Peyer's patch (tissue), 4 donors: ENCODE results near the gene MED28. TPM values are rescaled to one million over a fixed set of nuclear protein-coding genes. Genes with fewer than 3 reads are reported as not detected.

Experiments
- DNase-seq, 3 donors: peaks; one replicate each; pipeline ENCODE4 v3.0.0-alpha.2; 2017 to 2019
- H3K27ac ChIP-seq, 4 donors: fragments of 200-600 bp; sonication (generic); one replicate each; pipeline ENCODE4 v1.5.1; 2016 to 2019
- H3K27me3 ChIP-seq, 2 donors: fragments of 200-600 bp; sonication (generic); one replicate each; pipeline ENCODE4 v1.5.1; 2019
- H3K36me3 ChIP-seq, 3 donors: fragments of 200-600 bp; sonication (generic); one replicate each; pipeline ENCODE4 v1.5.1; 2016 to 2019
- H3K4me1 ChIP-seq, 4 donors: fragments of 200-600 bp; sonication (generic); one replicate each; pipeline ENCODE4 v1.5.1; 2016 to 2019
- H3K4me3 ChIP-seq, 4 donors: fragments of 200-600 bp; sonication (generic); 1 replicate in 3 of 4; 2 replicates in 1 of 4; pipeline ENCODE4 v1.5.1; 2016 to 2019; ENCODE audit warnings: mild to moderate bottlenecking in 1 of 4
- H3K9me3 ChIP-seq, 4 donors: fragments of 200-600 bp; sonication (generic); one replicate each; pipeline ENCODE4 v1.5.1; 2016 to 2019; ENCODE audit warnings: mild to moderate bottlenecking in 1 of 4
- POLR2A ChIP-seq, 2 donors: fragments of 450-650 bp; IDR thresholded peaks; one replicate each; pipeline ENCODE4 v1.5.1; 2017; ENCODE audit warnings: antibody characterized with exemption in 2 of 2, mild to moderate bottlenecking in 2 of 2, moderate library complexity in 2 of 2
- total RNA-seq, 4 donors: library from RNA; depleted of rRNA; stranded (reverse); fragments of >200 nt; gene quantifications; one replicate each; pipeline ENCODE4 v1.1.0, GENCODE V29; 2016
- TF ChIP-seq, protein P1 (sequence below), 6 experiments: fragments of 450-650 bp in 4 of 6; fragments of 200-600 bp in 2 of 6; sonication (generic) in 1 of 6; IDR thresholded peaks; one replicate each; pipeline ENCODE4 v1.5.1; 2017 to 2019; ENCODE audit warnings: antibody characterized with exemption in 6 of 6, mild to moderate bottlenecking in 3 of 6, moderate library complexity in 1 of 6

Gene MED28
- total RNA-seq, 4 donors from 2014 or later: 12.6 to 21.0 (median 18.9) TPM

- Histone ChIP-seq H3K4me3 (no peak overlapping the region), H3K9me3 (no peaks in the 10 kb centered on the region), H3K27me3 (no peaks in the 10 kb centered on the region), H3K27ac (no peak overlapping the region), H3K36me3 (no peaks in the 10 kb centered on the region), H3K4me1 (no peaks in the 10 kb centered on the region)
- DNase-seq: no peak
- TF ChIP-seq, protein P1, sequence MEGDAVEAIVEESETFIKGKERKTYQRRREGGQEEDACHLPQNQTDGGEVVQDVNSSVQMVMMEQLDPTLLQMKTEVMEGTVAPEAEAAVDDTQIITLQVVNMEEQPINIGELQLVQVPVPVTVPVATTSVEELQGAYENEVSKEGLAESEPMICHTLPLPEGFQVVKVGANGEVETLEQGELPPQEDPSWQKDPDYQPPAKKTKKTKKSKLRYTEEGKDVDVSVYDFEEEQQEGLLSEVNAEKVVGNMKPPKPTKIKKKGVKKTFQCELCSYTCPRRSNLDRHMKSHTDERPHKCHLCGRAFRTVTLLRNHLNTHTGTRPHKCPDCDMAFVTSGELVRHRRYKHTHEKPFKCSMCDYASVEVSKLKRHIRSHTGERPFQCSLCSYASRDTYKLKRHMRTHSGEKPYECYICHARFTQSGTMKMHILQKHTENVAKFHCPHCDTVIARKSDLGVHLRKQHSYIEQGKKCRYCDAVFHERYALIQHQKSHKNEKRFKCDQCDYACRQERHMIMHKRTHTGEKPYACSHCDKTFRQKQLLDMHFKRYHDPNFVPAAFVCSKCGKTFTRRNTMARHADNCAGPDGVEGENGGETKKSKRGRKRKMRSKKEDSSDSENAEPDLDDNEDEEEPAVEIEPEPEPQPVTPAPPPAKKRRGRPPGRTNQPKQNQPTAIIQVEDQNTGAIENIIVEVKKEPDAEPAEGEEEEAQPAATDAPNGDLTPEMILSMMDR (IDR thresholded peaks at IDR 0.05): no peak
- no peak for TF ChIP-seq POLR2A (IDR thresholded peaks at IDR 0.05)
Measured at GRCh38 chr4:17646693-17647092, 32.3 kb downstream of the MED28 start.

DNA sequence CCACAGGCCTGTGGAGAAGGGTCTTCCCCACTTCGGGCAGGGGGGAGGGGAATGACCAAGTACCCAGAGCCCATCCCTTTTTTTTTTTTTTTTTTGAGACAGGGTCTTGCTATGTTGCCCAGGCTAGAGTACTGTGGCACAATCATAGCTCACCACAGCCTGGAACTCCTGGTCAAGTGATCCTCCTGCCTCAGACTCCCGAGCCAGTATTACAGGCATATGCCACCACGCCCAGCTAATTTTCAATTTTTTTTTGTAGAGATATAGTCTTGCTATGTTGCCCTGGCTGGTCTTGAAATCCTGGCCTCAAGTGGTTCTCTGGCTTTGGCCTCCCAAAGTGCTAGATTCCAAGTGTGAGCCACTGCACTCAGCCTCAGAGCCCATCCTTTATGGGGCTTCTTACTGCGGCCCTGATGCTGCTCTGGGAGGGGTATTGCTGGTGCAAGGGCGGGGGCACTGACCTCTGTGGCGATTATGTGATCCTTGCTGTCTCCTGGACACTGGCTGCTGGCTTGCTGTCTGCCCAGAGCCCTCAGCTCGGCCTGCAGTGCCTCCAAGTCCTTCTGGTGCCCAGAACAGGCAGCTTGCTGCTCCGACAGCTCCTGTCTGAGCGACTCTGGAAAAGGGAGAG is 32.9 kb downstream of the MED28 start:
- no peaks in the 10 kb centered on the region for H3K27me3 ChIP-seq
- TF ChIP-seq POLR2A (IDR thresholded peaks at IDR 0.05): no peak
- TF ChIP-seq, protein P1 (IDR thresholded peaks at IDR 0.05): no peak
- no peak overlapping the region for H3K4me3 ChIP-seq
- DNase-seq: no peak
- H3K36me3 ChIP-seq: no peaks in the 10 kb centered on the region
- H3K27ac ChIP-seq: no peak overlapping the region
- H3K4me1 ChIP-seq: no peaks in the 10 kb centered on the region
- no peaks in the 10 kb centered on the region for H3K9me3 ChIP-seq

DNA sequence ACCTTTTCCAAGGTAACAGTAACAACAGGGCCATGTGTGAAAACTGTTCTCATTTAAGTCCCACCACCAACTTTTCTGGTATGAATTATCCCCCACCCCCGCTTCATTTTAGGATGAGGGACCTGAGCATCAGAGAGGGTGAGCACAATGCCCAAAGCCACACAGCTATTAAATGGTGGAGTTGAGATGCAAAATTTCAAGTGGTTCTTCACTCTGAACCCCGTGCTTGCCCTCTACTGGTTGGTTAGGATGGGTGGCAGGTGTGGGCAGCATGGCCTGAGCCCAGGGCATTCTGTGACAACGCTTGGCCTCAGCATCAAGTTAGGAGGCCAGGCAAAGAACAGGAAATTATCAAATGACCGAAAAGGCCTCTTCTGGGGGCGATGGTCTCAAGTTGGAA is 33.5 kb downstream of the MED28 start:
- TF ChIP-seq, protein P1 (IDR thresholded peaks at IDR 0.05): no peak
- no peak for TF ChIP-seq POLR2A (IDR thresholded peaks at IDR 0.05)
- Histone ChIP-seq H3K4me3 (no peak overlapping the region), H3K27ac (no peak overlapping the region), H3K4me1 (no peaks in the 10 kb centered on the region), H3K36me3 (no peaks in the 10 kb centered on the region), H3K27me3 (no peaks in the 10 kb centered on the region), H3K9me3 (no peaks in the 10 kb centered on the region)
- DNase-seq: no peak

GRCh38 chr4:17650406-17650805 is 36.0 kb downstream of the MED28 start:
- no peaks in the 10 kb centered on the region for H3K9me3 ChIP-seq
- no peaks in the 10 kb centered on the region for H3K4me1 ChIP-seq
- no peak for TF ChIP-seq POLR2A (IDR thresholded peaks at IDR 0.05)
- TF ChIP-seq, protein P1 (IDR thresholded peaks at IDR 0.05): no peak
- no peaks in the 10 kb centered on the region for H3K27me3 ChIP-seq
- no peak for DNase-seq
- H3K4me3 ChIP-seq: no peak overlapping the region
- no peak overlapping the region for H3K27ac ChIP-seq
- H3K36me3 ChIP-seq: no peaks in the 10 kb centered on the region

DNA sequence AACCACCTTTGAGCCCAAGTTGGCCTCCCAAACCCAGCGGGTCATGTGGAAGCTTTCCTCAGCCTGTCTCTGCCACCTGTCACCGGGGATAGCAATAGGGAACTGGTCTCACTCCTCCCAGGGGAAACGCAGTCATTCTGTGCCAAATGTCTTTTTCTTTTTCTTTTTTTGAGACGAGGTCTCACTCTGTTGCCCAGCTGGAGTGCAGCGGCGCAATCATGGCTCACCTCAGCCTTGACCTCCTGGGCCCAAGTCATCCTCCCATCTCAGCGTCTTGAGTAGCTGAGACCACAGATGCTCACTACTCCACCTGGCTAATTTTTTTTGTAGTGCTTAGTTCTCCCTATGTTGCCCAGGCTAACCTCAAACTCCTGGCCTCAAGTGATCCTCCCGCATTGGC is 40.3 kb downstream of the MED28 start:
- Histone ChIP-seq H3K27me3 (no peaks in the 10 kb centered on the region), H3K36me3 (no peaks in the 10 kb centered on the region), H3K4me1 (no peaks in the 10 kb centered on the region), H3K4me3 (no peak overlapping the region), H3K9me3 (no peaks in the 10 kb centered on the region), H3K27ac (no peak overlapping the region)
- TF ChIP-seq POLR2A (IDR thresholded peaks at IDR 0.05): no peak
- TF ChIP-seq, protein P1 (IDR thresholded peaks at IDR 0.05): no peak
- no peak for DNase-seq

- no peak for DNase-seq
- H3K4me3 ChIP-seq: no peak overlapping the region
- no peaks in the 10 kb centered on the region for H3K9me3 ChIP-seq
- H3K27ac ChIP-seq: no peak overlapping the region
- no peaks in the 10 kb centered on the region for H3K27me3 ChIP-seq
- no peaks in the 10 kb centered on the region for H3K4me1 ChIP-seq
- no peaks in the 10 kb centered on the region for H3K36me3 ChIP-seq
- TF ChIP-seq POLR2A (IDR thresholded peaks at IDR 0.05): no peak
- TF ChIP-seq, protein P1 (IDR thresholded peaks at IDR 0.05): no peak
Measured at GRCh38 chr4:17657090-17657489, 42.6 kb downstream of the MED28 start.
